Renal pelvis (tissue), 4 donors: ENCODE data around the gene APLF. TPM values are rescaled to one million over a fixed set of nuclear protein-coding genes. Genes with fewer than 3 reads are reported as not detected.
"Not testable (repeated sequence)": the region's sequence is repeated elsewhere in the genome, so short reads cannot be mapped to it uniquely, and the experiment has no call there.

ENCODE experiments used
- DNase-seq: peaks from one replicate; pipeline ENCODE4 v3.0.0-alpha.2; 2013
- polyA plus RNA-seq, 3 donors: library from polyadenylated mRNA; unstranded; fragments of 120-200 nt; gene quantifications; one replicate each; pipeline ENCODE4 v1.2.1, GENCODE V29; 2013; ENCODE audit not compliant: insufficient read length in 3 of 3

Gene APLF
- polyA plus RNA-seq, 3 donors, result 3.7 to 4.2 (median 3.8) TPM

GRCh38 chr2:68438455-68439303 is 28.7 kb upstream of the APLF start:
- no peak for DNase-seq

GRCh38 chr2:68441179-68441993 is 26.0 kb upstream of the APLF start:
- DNase-seq, result peak; percentile 86

DNA sequence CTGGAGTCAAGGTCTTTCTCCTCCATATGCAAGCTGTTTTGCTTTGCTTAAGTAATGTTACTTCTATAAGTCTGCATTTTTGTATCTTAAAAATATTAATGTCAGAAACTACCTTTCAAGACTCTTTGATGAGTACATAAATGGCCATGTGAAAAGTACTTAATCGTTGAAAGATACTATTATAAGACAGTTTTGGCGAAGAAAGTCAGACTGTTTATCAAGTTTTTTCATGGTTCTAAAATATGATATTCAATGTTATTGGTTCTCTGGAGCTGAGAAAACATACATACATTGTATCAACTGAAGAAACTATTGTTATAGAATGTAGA is 25.4 kb upstream of the APLF start:
- DNase-seq, result no peak

- DNase-seq, result not testable (repeated sequence)
Observed at GRCh38 chr2:68446425-68446824, 21.0 kb upstream of the APLF start.

DNA sequence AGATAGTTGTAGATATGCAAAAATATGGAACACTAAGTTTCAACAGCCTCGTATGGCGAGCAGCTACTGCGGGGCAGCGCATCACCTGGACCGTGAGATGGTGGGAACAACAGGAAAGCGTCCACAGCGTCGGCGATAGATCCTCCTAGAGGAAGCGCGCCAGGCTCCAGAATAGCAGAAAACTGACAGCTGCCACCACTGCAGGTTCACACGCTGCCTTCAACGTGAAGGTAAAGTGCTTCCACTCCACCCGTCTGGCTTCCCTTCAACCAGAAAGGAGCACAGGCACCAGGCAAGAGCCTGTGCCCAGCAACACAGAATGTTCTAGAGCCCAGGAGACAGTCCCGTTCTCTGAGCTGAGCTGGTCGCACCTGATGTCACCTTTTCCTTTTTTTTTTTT is 20.3 kb upstream of the APLF start:
- no peak for DNase-seq

DNA sequence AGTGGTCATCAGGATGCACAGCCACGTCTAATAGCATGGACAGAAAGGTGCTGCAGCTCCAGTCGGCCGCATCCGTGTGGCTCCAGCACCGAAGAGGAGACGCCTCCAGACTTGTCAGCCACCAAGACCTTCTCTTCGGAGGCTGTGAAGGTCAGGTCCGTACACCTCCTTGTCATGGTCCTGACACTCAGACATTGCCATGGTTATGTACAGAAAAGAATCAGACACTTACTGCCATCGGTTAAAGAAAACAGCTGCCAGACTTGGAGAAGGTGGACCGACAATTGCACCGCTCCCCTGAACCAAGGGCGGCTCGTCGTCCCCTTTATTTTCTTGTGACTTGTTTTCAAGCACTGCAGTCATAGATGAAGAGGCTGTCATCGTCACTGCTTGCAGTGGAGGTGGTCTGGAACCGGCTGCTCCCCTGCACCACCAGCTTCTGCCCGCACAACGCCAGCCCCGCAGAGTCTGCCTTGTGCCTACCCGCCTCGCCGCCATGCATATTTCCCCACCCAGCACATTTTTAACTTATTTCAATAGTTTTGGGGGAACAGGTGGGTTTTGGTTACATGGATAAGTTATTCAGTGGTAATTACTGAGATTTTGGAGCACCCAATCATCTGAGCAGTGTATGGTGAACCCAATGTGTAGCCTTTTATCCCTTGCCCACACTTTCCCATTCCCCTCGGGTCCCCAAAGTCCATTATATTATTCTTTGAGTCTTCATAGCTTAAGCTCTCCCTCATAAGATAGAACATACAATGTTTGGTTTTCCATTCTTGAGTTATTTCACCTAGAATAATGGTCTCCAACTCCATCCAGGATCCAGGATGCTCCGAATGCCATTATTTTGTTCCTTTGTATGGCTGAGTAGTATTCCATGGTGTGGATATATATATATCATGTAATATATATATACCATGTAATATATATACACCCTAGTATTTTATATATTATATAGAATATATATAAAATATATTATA is 18.4 kb upstream of the APLF start:
- DNase-seq, result no peak

- DNase-seq, result no peak
Observed at GRCh38 chr2:68452158-68452900, 15.1 kb upstream of the APLF start.

DNA sequence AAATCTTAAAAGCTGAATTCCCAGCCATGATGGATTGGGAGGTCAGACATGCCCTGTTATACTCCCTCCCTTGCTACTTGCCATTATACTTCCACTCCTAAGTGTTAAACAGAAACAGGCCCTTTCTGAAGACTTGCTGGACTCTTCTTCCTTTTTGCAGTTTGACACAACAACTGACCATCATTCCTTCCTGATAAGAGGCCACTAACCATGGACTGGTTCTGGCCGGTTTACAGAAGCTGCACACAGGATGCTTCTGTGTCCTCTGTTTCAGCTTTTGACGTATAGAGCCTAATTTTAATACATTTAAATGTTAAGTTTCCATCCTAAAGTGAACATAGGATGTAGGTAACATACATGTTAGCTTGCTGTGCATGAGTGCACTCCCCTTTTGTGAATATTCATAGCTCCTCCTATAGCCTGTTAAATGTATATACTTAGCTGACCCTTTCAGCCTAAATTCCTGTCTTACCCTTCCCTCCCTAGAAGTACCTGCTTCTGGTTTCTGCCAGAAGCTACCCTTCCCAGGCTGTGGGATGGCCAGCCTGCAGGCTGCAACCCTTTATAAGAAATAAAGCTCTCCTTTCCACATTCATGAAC is 13.5 kb upstream of the APLF start:
- DNase-seq, result no peak

- no peak for DNase-seq
Observed at GRCh38 chr2:68454719-68455118, 12.7 kb upstream of the APLF start.

DNA sequence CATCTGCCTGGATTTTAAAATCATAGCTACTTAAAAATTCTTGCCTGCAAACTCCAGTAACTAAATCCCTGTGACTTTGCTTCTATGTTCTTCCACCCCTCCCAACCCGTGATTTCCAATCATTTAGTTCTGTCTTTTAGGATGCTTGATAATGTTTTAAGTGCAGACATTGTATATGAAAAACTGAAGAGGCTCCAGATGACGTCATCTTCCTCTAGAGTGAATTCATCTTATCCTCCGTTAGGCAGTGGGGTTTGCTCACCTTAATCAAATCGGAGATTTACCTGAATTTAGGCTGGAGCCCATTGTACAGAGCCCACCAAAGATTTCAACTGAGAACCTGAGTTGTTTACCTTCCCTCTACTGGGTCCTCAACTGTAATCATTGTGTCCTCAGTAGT is 11.2 kb upstream of the APLF start:
- DNase-seq, result no peak

- no peak for DNase-seq
Observed at GRCh38 chr2:68458981-68459380, 8.4 kb upstream of the APLF start.

DNA sequence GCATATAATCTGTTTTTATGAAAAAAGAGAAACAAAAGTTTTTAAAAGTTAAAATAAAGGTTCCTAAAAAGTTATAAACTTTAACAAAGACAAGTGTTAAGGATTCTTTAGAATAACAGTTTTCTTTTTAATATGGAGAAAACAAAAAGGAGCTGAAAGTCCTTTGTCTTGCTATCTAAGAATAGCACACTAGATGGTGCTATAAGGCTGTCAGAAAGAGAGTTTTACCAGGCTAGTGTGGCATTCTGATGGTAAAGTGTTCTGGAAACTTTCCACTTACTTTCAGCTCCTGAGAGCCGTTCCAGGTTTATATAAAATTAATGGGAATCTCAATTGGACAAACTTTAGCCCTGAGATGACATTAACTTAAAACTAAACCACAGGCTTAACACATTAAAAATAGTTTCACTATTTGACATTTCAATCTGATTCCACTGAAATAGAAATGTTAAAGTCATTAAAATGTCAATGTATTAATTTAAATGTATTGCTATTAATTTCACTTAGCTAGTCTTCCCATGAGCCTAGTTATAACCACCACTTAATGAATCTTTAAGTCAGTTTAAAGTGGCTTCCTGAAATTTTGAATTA is 4.0 kb upstream of the APLF start:
- no peak for DNase-seq

DNA sequence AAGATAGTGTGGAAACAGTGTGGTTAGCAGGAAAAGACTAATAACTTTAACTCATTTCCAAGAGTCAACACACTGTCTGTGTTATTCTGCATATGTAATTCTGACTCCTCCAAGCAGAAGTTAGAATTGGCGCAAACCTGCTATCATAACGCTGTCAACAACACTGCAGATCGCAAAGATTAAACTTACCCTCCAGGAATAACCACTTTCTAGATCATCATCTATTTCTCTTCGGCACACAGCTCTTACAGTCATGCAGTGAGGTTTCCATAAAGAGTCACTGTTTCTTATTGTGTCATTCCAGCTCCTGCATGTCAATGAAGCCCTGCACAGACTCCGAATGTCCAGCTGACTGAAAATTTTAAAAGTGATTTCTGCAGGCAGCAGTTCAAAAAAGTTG is 2.7 kb upstream of the APLF start:
- no peak for DNase-seq

GRCh38 chr2:68465081-68465916 is 2.1 kb upstream of the APLF start:
- no peak for DNase-seq

GRCh38 chr2:68466361-68466777 is 1.0 kb upstream of the APLF start:
- DNase-seq, result no peak

GRCh38 chr2:68466778-68467076 is 658 bp upstream of the APLF start:
- no peak for DNase-seq

DNA sequence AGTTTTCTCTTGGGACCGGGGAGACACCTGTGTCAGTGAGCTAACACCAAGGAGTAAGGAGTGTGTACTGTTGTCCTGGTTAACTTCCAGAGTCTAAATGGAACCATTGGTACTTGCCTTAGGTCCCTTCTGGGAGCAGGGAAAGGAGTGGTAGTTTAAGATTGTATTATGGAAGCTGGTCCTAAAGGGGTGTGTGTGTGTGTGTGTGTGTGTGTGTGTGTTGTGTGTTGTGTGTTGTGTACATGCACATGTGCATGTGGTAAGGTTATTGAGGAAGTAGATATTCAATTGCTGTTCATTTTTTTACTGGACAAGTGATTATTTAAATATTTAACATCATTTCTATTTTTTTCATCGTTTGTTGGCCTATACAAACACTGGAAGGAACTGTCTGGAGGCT is 1.4 kb downstream of the APLF start:
- no peak for DNase-seq

- DNase-seq, result no peak
Observed at GRCh38 chr2:68469935-68470334, 2.5 kb downstream of the APLF start.

GRCh38 chr2:68471385-68471784 is 4.0 kb downstream of the APLF start:
- no peak for DNase-seq
